ENCODE measurements around the gene IL5RA. TPM values are rescaled to one million over a fixed set of nuclear protein-coding genes. Genes with fewer than 3 reads are reported as not detected.

IL5RA gene
- total and polyA plus RNA-seq, 10 donors, result 0.06 to 3.2 (median 1.3) TPM

Small RNAs within 50 kb of the gene (small RNA-seq; reads per million reads assigned to genes)
- 0 reads per million in 4 donors for gene RF00416

Other genes starting within 250 kb of the IL5RA start
- 10 to 100 TPM; 23.7 to 43.8 (median 33.4) TPM for gene TRNT1, start 16.6 kb upstream of the IL5RA start, total RNA-seq
- gene TRNT1, start 16.6 kb upstream of the IL5RA start, polyA plus RNA-seq, result 10 to 100 TPM in 2 of 3 donors, 1 to 10 TPM in 1; 10.0 to 15.1 (median 12.6) TPM
- 100 to 1,000 TPM in 3 of 7 donors, 10 to 100 TPM in 4; 71.4 to 123 (median 98.6) TPM for gene CRBN, start 69.3 kb upstream of the IL5RA start, total RNA-seq
- 10 to 100 TPM; 33.4 to 38.4 (median 35.3) TPM for gene CRBN, start 69.3 kb upstream of the IL5RA start, polyA plus RNA-seq

All from spleen (tissue), 11 donors.